Gastrocnemius medialis (tissue), 4 donors: ENCODE measurements around the gene NRXN2. TPM values are rescaled to one million over a fixed set of nuclear protein-coding genes. Genes with fewer than 3 reads are reported as not detected.

ENCODE experiments used
- ATAC-seq, 2 donors: fragments of 150-250 bp; one replicate each; pipeline ENCODE4 v1.9.1; 2016
- DNase-seq, 2 donors: peaks; one replicate each; pipeline ENCODE4 v3.0.0-alpha.2; 2019
- H3K27ac ChIP-seq, 4 donors: fragments of 200-600 bp; sonication (generic); 1 replicate in 1 of 4; 2 replicates in 3 of 4; pipeline ENCODE4 v1.5.1; 2016 to 2018; ENCODE audit warnings: mild to moderate bottlenecking in 2 of 4, moderate library complexity in 1 of 4
- H3K27me3 ChIP-seq, 3 donors: fragments of 200-600 bp; sonication (generic) in 2 of 3; 1 replicate in 1 of 3; 2 replicates in 2 of 3; pipeline versions ENCODE4 v1.5.1 to v1.6.0; 2016 to 2019; ENCODE audit warnings: mild to moderate bottlenecking in 1 of 3, moderate library complexity in 1 of 3
- H3K36me3 ChIP-seq, 2 donors: fragments of 200-600 bp; sonication (generic) in 1 of 2; one replicate each; pipeline ENCODE4 v1.5.1; 2017 to 2018
- H3K4me1 ChIP-seq, 2 donors: fragments of 200-600 bp; sonication (generic) in 1 of 2; one replicate each; pipeline ENCODE4 v1.5.1; 2016 to 2017; ENCODE audit warnings: mild to moderate bottlenecking in 2 of 2
- H3K4me3 ChIP-seq, 4 donors: fragments of 200-600 bp; sonication (generic) in 3 of 4; 1 replicate in 1 of 4; 2 replicates in 3 of 4; pipeline ENCODE4 v1.5.1; 2016 to 2019; ENCODE audit warnings: mild to moderate bottlenecking in 2 of 4
- H3K9me3 ChIP-seq, 3 donors: fragments of 200-600 bp; sonication (generic) in 2 of 3; 1 replicate in 1 of 3; 2 replicates in 2 of 3; pipeline ENCODE4 v1.5.1; 2016 to 2019
- CTCF ChIP-seq, 5 experiments: fragments of 450-650 bp in 3 of 5; fragments of 200-600 bp in 2 of 5; sonication (generic) in 2 of 5; IDR thresholded peaks in 4 of 5; conservative IDR thresholded peaks in 1 of 5; 1 replicate in 4 of 5; 2 replicates in 1 of 5; pipeline ENCODE4 v1.5.1; 2016 to 2019; ENCODE audit warnings: antibody characterized with exemption in 5 of 5, mild to moderate bottlenecking in 3 of 5, moderate library complexity in 3 of 5
- POLR2A ChIP-seq, 2 donors: fragments of 450-650 bp; IDR thresholded peaks; one replicate each; pipeline ENCODE4 v1.6.1; 2017; ENCODE audit warnings: antibody characterized with exemption in 2 of 2, mild to moderate bottlenecking in 2 of 2, moderate library complexity in 2 of 2
- in situ Hi-C, 4 donors: fragments of 200-750 bp; cut with MboI; loops; one replicate each; pipeline versions ENCODE4 v1.15.0 to v1.8.0; 2017; ENCODE audit warnings: low sequenced_read_pairs in 4 of 4
- intact Hi-C: fragments of 100-400 bp; cut with DNase I; formaldehyde crosslinking; loops from one replicate; pipeline ENCODE4 v1.15.1; 2023; ENCODE audit warnings: low total_unique reads
- total RNA-seq, 4 donors: library from RNA; depleted of rRNA; stranded (reverse); fragments of >200 nt; gene quantifications; one replicate each; pipeline versions ENCODE4 v1.1.0 to v1.2.3, GENCODE V29; 2016

Gene NRXN2
- total RNA-seq, 4 donors from 2014 or later: 0.15 to 6.2 (median 1.8) TPM

GRCh38 chr11:64592234-64592615, 130.8 kb downstream of the NRXN2 start:
- Histone ChIP-seq H3K9me3 (peaks cover 0 to 13% (median 0%) of the 10 kb centered on the region in 3 donors), H3K27me3 (no peaks in the 10 kb centered on the region), H3K27ac (no peak overlapping the region), H3K4me3 (no peak overlapping the region), H3K4me1 (no peaks in the 10 kb centered on the region), H3K36me3 (no peaks in the 10 kb centered on the region)
- TF ChIP-seq CTCF (IDR thresholded peaks at IDR 0.05 in 4 of 5, conservative IDR thresholded peaks at IDR 0.05 in 1 of 5): no peak
- TF ChIP-seq POLR2A (IDR thresholded peaks at IDR 0.05): no peak
- in situ Hi-C loops: no loop called here
- intact Hi-C loops: no loop called here
- DNase-seq: no peak
- ATAC-seq: no peak

GRCh38 chr11:64591257-64592233, 131.5 kb downstream of the NRXN2 start:
- TF ChIP-seq CTCF (IDR thresholded peaks at IDR 0.05 in 4 of 5, conservative IDR thresholded peaks at IDR 0.05 in 1 of 5) (no peak), POLR2A (IDR thresholded peaks at IDR 0.05) (no peak)
- ATAC-seq: no peak
- Histone ChIP-seq H3K27me3 (no peaks in the 10 kb centered on the region), H3K27ac (no peak overlapping the region), H3K4me3 (no peak overlapping the region), H3K9me3 (peaks cover 0 to 13% (median 0%) of the 10 kb centered on the region in 3 donors), H3K36me3 (no peaks in the 10 kb centered on the region), H3K4me1 (no peaks in the 10 kb centered on the region)
- DNase-seq: no peak
- intact Hi-C loops (no loop called here), in situ Hi-C loops (no loop called here)

DNA sequence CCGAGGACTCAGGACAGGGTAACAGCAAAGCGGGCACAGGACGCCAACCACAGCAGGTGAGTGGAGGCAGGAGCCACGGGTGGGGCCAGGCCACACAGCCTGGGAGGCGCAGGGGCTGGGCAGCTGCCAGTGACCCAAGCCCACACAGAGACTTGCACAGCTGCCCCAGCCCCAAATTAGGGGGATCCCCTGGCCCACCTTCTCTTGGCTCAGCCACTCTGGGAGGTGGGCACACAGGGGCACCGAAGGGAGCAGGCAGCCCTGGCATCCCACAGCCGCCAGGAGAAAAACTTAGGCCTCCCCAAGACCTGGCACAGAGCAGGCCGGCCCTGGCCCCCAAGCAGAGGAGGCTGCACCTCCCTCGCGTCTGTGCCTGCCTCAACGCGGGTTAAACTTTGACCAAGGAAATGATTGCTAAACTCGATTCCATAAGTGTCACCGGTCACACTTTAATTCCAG, 132.2 kb downstream of the NRXN2 start, which contains the start of gene SLC22A12:
Gene SLC22A12 (plus strand): TSS at position 458 of the 459 bp plus-strand sequence. CDS start 337 bp downstream, outside the sequence.
- H3K4me1 ChIP-seq: no peaks in the 10 kb centered on the region
- H3K27me3 ChIP-seq: no peaks in the 10 kb centered on the region
- H3K9me3 ChIP-seq: peaks cover 0 to 13% (median 0%) of the 10 kb centered on the region in 3 donors
- ATAC-seq: no peak
- no peaks in the 10 kb centered on the region for H3K36me3 ChIP-seq
- intact Hi-C loops (no loop called here), in situ Hi-C loops (no loop called here)
- TF ChIP-seq POLR2A (IDR thresholded peaks at IDR 0.05) (no peak), CTCF (IDR thresholded peaks at IDR 0.05 in 4 of 5, conservative IDR thresholded peaks at IDR 0.05 in 1 of 5) (no peak)
- DNase-seq: no peak
- H3K4me3 ChIP-seq: no peak within 1 kb of the TSS
- H3K27ac ChIP-seq: no peak within 1 kb of the TSS

DNA sequence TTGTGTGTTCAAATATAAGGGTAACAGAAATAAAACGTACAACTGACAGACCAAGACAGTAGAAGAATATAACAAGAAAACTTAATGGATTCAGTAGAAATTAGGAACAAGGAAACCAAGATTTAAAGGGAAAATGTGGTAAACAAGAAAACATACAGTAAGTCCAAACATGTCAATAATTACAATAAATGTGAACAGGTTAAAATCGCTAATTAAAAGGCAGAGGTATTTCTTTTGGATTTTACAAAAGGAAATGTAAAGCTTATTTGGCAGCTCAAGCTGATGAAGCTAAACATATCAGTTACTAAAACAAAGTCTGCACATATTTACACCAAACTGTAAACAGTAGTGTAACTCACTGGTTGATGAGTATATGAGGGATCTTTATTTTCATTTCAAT, 134.3 kb downstream of the NRXN2 start:
- no peaks in the 10 kb centered on the region for H3K36me3 ChIP-seq
- ATAC-seq: no peak

More for the DNA sequence above, 134.3 kb downstream of the NRXN2 start:
- H3K4me1 ChIP-seq: no peaks in the 10 kb centered on the region
- H3K27ac ChIP-seq: no peak overlapping the region
- no peak overlapping the region for H3K4me3 ChIP-seq
- in situ Hi-C loops: no loop called here
- TF ChIP-seq CTCF (IDR thresholded peaks at IDR 0.05 in 4 of 5, conservative IDR thresholded peaks at IDR 0.05 in 1 of 5): no peak
- H3K27me3 ChIP-seq: no peaks in the 10 kb centered on the region
- no peak for DNase-seq
- peaks cover 0 to 13% (median 0%) of the 10 kb centered on the region in 3 donors for H3K9me3 ChIP-seq
- intact Hi-C loops: no loop called here
